ENCODE data around the gene CYP3A7.
"Not testable (repeated sequence)": the region's sequence is repeated elsewhere in the genome, so short reads cannot be mapped to it uniquely, and the experiment has no call there.

Gene CYP3A7

GRCh38 chr7:99674995-99675742 is 59.8 kb downstream of the CYP3A7 start:
- DNase-seq (ENCODE audit: low read depth in 2 of 3, low spot score in 2 of 3): no peak

- DNase-seq (ENCODE audit: low read depth in 2 of 3, low spot score in 2 of 3): no peak
Observed at GRCh38 chr7:99672573-99672972, 62.4 kb downstream of the CYP3A7 start.

- DNase-seq (ENCODE audit: low read depth in 2 of 3, low spot score in 2 of 3): no peak
Observed at GRCh38 chr7:99669782-99670181, 65.2 kb downstream of the CYP3A7 start.

GRCh38 chr7:99668541-99668940 is 66.5 kb downstream of the CYP3A7 start:
- DNase-seq (ENCODE audit: low read depth in 2 of 3, low spot score in 2 of 3): no peak

GRCh38 chr7:99667179-99667578 is 67.8 kb downstream of the CYP3A7 start:
- DNase-seq (ENCODE audit: low read depth in 2 of 3, low spot score in 2 of 3): no peak

GRCh38 chr7:99666013-99666395 is 69.0 kb downstream of the CYP3A7 start:
- no peak for DNase-seq (ENCODE audit: low read depth in 2 of 3, low spot score in 2 of 3)

- DNase-seq (ENCODE audit: low read depth in 2 of 3, low spot score in 2 of 3): no peak
Observed at GRCh38 chr7:99665312-99666012, 69.5 kb downstream of the CYP3A7 start.

- not testable (repeated sequence) for DNase-seq (ENCODE audit: low read depth in 2 of 3, low spot score in 2 of 3)
Observed at GRCh38 chr7:99657879-99658278, 77.1 kb downstream of the CYP3A7 start.
